ENCODE data around the gene SLC26A1. TPM values are rescaled to one million over a fixed set of nuclear protein-coding genes. Genes with fewer than 3 reads are reported as not detected.

The SLC26A1 gene
- total RNA-seq, 1 donor from 2014 or later = not detected

- Mint-ChIP-seq H3K27ac (no peak overlapping the region), H3K9me3 (no peaks in the 10 kb centered on the region), H3K27me3 (no peaks in the 10 kb centered on the region), H3K36me3 (ENCODE audit: low read depth) (peaks cover 14% of the 10 kb centered on the region), H3K4me1 (peaks cover 2% of the 10 kb centered on the region), H3K4me3 (no peak overlapping the region)
- CTCF ChIA-PET = no interaction called here
- DNase-seq (no peak), ATAC-seq (ENCODE audit: low read depth) (no peak)
- no peak for TF ChIP-seq CTCF (IDR thresholded peaks at IDR 0.05)
- intact Hi-C loops (cut with micrococcal nuclease) = no loop called here
- POLR2A ChIA-PET = no interaction called here
Observed at GRCh38 chr4:964346-965025, 28.7 kb downstream of the SLC26A1 start.

DNA sequence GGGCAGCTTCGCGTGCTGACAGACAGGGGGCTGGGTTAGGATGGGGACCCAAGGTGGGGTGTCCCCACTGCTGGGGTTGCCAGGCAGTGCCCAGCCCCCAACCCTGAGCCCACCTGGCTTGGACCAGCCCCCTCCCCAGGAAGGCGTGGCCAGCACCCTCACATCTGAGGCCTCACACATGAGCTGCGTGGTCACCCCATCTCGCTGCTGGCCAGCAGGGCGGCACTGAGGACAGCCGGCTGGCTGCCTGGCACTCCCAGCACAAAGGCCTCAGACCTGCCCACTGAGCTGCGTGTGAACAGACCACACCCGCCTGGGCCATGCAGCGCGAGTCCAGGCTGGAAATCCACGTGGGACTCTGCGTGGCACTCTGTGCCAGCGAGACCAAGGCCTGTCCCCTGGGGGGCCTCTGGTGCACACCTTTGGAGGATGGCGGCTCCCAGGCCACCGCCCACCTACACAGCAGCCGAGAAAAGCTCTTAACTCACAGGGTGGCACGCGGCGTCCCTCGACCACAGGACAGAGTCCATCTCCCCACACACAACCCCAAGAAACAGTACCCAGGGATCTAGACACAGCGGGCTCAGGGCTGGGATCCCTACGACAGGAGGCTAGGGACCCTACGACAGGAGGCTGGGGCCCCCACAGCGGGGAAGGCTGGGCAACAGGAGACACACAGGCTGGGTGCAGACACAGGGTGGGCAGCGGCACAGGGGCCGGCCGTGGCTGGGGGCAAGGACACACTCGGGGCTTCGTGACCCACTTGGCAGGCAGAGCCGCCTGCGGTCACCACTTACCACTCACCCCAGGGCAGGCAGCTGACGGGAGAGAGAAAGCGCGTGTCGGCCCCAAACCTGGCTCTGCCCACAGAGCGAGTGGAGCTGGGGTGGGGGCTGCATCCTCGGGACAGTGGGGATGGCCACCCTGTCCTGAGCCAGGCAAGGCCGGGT lies 29.7 kb downstream of the SLC26A1 start:
- ChIA-PET CTCF (no interaction called here), POLR2A (no interaction called here)
- H3K27me3 Mint-ChIP-seq = no peaks in the 10 kb centered on the region
- H3K4me3 Mint-ChIP-seq = no peak overlapping the region
- no peak for ATAC-seq (ENCODE audit: low read depth)
- no peak for TF ChIP-seq CTCF (IDR thresholded peaks at IDR 0.05)
- H3K4me1 Mint-ChIP-seq = peaks cover 2% of the 10 kb centered on the region
- peaks cover 20% of the 10 kb centered on the region for H3K36me3 Mint-ChIP-seq (ENCODE audit: low read depth)
- H3K27ac Mint-ChIP-seq = no peak overlapping the region
- intact Hi-C loops (cut with micrococcal nuclease) = no loop called here
- H3K9me3 Mint-ChIP-seq = no peaks in the 10 kb centered on the region
- no peak for DNase-seq

DNA sequence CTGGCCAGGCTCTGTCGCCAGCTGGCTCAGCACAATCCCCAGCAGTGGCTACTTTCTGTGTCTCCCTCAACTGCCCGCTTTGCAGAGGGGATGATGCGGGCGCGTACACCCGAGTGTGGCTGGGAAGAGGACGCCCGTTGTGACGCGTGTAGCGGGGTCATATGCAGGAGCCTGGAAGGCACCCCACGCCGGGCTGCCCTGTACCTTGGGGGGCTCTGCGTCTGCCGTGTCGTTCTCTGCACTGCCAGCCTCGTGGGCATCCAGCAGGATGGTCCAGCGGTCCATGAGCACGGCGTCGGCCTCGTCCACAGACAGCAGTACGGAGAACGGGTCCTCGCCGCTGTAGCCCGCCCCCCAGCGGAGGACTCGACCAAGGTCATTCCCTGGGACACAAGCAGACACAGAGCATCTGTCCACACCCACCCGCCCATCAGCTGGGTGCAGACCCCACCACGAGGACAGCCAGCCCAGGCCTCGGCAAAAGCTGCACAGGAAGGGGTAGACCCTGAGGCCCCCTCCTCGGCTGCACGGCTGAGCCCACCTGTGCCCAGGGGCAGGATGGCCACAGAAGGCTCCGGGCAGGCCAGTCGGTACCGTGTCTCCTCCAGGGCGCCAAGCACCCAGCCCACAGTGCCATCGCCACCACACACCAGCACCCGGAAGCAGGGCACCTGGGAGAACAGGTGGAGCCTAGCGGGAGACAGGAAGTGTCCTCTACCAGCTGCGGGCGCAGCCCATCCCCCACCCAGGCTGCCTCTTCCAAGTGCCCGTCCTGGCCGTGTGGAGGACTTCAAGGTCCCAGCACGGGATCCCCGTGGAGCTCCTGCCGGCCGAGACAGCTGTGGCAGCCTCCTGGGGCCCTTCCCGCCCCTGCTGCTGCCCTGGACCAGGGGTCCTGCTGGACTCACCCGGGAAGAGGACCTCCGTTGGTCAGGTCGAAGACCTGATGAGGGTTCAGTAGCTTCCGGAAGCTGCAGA lies 30.7 kb downstream of the SLC26A1 start:
- no peak overlapping the region for H3K27ac Mint-ChIP-seq
- no peaks in the 10 kb centered on the region for H3K9me3 Mint-ChIP-seq
- intact Hi-C loops (cut with micrococcal nuclease) = no loop called here
- POLR2A ChIA-PET = no interaction called here
- H3K27me3 Mint-ChIP-seq = no peaks in the 10 kb centered on the region
- TF ChIP-seq CTCF (IDR thresholded peaks at IDR 0.05) = no peak
- CTCF ChIA-PET = no interaction called here
- DNase-seq = no peak
- no peak overlapping the region for H3K4me3 Mint-ChIP-seq
- peaks cover 30% of the 10 kb centered on the region for H3K36me3 Mint-ChIP-seq (ENCODE audit: low read depth)
- H3K4me1 Mint-ChIP-seq = peaks cover 2% of the 10 kb centered on the region
- ATAC-seq (ENCODE audit: low read depth) = no peak

DNA sequence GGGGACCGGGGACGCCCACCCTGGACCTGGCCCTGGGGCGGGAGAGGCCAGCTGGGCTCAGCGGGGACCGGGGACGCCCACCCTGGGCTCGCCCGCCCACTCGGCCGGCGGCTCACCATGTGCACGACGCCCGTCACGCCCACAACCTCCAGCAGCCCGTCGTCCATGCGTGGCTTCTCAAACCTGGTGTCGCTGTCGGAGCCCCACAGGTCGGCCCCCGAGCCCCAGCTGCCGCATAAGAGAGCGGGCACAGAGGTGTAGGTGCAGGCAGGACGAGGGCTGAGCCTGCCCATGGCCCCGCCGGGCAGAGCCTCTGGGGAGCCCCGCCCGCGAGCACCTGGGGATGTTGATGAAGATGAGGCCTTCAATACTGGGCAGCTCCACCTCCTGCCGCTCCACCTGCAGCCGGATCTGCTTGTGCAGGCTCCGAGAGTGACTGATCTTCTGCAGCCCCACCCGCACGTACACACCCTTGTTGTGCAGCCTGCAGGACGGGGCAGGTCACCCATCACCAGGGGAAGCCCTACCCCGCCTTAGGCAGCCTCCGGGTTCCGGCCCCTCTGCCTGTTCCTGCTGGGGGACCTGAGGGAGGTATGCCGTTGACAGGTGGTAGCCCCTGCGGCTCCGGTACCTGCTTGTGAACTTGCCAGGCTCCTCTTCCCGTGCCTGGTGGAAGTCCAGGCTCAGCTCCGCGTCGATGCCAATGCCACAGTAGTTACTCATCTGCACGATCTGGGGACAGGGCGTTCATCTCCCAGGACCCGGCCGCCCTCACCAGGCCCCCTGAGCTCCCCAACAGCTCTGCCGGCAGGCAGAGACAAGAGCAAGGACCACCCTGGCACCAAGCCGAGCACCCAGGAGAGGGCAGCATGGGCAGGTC lies 31.6 kb downstream of the SLC26A1 start:
- POLR2A ChIA-PET = no interaction called here

More for the DNA sequence above, 31.6 kb downstream of the SLC26A1 start:
- Mint-ChIP-seq H3K4me3 (no peak overlapping the region), H3K27me3 (no peaks in the 10 kb centered on the region), H3K36me3 (ENCODE audit: low read depth) (peaks cover 34% of the 10 kb centered on the region), H3K4me1 (peaks cover 2% of the 10 kb centered on the region), H3K9me3 (no peaks in the 10 kb centered on the region), H3K27ac (no peak overlapping the region)
- peak; percentile 18 for ATAC-seq (ENCODE audit: low read depth)
- intact Hi-C loops (cut with micrococcal nuclease) = no loop called here
- DNase-seq = no peak
- TF ChIP-seq CTCF (IDR thresholded peaks at IDR 0.05) = no peak
- CTCF ChIA-PET = no interaction called here
